GM10847 (cell line): Measurements from ENCODE around the gene SLC13A5.

ENCODE experiments used
- POLR2A ChIP-seq: IDR thresholded peaks from 2 replicates; pipeline ENCODE4 v1.6.1; 2011; ENCODE audit not compliant: insufficient read length; ENCODE audit errors: extremely low read depth

Gene SLC13A5

DNA sequence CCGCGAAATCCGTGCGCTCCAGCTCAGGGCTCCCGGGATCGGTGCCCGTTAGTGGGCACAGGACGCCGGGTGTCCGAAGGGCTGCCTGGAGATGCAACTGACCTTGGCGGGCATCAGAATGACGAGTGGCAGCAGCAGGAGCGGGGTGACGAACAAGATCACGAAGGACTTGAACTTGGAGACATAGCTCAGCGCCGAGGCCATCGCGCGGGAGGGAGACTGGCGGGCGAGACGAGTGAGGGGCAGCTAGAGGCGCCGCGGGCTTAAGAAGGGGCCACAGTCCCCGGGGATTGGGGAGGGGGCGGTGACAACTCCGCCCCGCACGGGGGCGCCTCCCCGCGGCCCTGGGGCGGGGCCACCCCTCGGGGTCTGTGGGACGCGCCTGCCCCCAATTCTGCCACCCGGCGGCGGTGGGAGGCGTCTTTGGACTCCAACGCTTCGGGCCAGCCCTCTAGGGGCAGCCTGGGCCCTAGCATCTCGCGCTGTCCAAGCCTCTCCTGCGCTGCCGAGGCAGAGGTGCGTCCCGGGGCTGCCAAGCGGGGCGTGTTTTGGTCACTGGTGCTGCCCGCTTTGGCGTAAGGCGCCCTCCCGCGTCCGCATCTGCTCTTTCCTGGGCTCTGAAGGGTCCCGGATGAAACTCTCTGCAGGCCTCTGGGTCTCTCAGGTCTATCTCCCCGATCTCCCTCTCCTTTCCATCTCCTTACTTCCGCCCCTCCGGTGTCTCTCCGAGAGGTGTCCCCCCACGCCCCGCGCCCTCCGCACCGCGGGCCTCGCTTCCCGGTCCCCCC lies at the start of gene SLC13A5:
SLC13A5 (minus strand) TSS at position 240 of the 788 bp plus-strand sequence; CDS start at position 204, 36 bp downstream.
- no peak for TF ChIP-seq POLR2A

DNA sequence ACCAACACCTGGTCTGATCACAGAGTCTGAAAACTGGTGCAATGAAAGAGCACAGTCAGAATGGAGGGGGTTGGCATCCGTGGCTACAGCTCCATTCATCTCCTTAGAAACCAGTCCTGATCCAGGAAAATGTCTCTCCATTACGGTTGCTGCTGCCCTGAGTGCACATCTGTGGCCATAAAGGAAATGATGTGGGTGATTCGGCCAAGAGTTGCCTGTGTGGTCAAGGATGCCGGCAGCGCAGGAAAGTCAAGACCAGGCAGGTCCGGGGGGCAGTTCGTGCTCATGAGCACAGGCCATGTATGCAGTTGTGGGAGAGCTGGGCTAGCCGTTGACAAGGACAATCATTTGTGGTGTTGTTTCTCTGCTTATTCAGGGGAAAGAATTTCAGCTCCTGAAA lies 48.6 kb upstream of the SLC13A5 start:
- TF ChIP-seq POLR2A: no peak

DNA sequence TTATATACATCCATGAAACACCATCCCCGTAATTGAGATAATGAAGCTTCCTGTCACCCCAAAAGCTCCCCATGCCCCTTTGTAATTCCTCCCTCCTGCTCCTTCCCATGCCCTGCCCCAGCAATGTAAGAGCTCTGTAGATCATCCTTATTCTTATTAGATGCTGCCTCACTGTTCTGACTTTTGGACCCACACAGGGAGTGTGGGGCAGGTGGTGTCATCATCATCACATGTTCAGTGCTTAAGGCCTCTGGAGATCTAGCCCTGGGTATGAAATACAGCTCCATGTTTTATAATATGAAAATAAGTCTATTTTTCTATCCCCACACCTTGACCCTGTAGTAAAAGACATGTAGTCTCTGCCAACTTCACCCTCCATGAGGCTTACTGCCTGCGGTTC lies 44.6 kb upstream of the SLC13A5 start:
- TF ChIP-seq POLR2A: no peak

DNA sequence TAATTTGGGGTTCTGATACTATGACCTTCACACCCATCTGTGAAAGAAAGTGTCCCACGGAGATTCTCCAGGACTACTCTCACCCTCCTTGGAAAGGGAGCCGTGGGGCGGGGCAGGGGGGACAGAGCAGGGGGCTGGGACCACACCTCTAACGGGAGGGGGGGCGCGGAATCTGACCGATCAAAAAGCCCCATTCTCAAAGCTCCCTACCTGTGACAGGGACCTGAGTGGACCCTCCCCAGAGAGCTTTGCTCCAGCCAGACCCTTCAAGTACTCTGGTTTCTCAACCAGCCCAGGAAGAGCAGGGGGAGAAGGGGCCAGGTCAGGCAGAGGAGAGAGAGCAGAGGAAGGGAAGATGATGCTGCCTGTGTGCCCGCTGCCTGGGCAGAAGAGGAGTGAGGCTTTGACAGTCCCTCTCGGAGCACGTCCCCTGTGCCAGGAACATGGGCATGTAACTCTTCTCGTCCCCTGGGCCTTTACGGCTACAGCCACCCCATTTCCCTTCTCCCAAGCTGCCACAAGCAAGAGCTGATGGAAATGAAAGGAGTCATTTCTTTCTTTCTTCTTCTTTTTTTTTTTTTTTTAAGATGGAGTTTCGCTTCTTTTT lies 43.4 kb upstream of the SLC13A5 start:
- TF ChIP-seq POLR2A: no peak

DNA sequence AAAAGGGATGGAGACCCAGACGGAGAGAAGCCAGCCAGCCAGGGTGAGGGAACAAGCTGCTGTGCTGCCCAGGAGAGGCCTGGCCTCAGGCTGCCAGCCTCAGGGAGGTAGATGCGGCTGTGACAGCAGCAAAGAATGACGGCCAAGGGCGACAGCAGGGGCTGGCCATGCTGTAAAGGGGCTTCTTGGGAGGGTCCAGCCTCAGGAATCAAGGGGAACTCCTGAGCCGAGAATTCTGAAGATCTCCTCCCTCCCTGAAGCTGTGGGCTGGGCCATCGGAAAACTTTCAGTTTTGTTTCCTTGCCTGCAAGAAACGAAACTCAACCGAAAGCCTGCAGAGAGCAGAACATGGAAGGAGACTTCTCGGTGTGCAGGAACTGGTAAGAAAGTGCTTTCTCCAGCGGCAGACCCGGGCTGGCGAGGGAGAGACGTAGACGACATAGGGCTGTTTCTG lies 42.6 kb upstream of the SLC13A5 start, which contains the start of gene XAF1:
XAF1 (plus strand) TSS at position 316 of the 454 bp plus-strand sequence; CDS start at position 349, 33 bp downstream.
- peak; percentile 25 for TF ChIP-seq POLR2A

DNA sequence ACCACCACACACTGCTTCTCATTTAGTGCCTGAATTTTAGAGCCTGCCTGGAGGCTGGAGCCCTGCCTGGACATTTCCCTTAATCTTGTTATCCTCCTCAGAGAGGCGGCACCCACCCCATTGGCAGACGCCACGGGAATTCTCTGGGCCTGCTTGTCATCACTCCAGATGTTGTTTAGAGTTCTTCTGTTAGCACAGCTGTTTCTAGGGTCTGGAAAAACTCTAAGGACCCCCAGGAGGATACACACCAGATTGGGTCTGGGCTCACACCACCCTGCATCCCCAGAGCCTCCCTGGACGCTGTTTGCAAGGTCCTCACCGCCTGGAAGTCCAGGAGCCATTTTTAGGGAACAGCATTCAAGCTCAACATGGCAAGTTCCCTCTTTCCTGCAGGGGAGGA lies 42.1 kb upstream of the SLC13A5 start:
- no peak for TF ChIP-seq POLR2A

DNA sequence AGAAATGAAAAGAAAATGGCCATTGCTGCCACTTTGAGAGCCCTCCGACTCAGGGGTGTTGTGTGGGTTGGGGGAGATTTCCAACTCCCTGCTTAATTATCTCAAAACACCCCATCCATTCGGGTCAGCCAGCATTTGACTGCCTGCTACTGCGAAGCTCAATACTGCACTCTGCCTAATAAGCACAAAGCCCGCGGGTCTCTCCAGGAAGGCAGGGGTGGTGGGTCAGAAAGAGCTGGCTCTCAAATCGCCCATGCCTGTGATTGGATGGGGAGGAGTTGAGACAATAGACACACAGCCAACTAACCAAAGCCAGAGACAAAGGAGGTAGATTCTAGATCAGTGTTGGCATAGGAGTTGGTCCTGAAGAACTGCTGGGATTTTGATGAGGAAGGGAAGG lies 40.4 kb upstream of the SLC13A5 start:
- TF ChIP-seq POLR2A: no peak

DNA sequence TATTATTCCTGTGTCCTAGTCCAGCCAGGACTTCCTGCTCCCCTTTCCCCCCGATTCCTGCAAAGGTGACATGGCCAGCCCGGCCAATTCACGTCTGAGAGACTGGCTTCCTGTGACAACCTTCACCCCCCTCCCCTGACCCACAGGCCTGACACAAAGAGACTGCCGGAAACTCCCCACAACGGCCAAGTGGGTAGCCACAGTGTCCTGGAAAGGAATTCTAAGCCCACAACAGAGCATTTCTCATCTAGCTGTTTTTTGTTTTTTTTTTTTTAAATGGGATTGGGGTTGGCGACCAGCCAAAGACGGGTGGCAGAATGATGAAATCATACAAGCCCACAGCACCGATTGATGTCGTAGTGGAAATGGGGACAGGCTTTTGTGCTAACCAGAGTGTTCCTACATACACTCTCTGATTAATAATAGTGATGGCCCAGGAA lies 39.9 kb upstream of the SLC13A5 start:
- TF ChIP-seq POLR2A: no peak

DNA sequence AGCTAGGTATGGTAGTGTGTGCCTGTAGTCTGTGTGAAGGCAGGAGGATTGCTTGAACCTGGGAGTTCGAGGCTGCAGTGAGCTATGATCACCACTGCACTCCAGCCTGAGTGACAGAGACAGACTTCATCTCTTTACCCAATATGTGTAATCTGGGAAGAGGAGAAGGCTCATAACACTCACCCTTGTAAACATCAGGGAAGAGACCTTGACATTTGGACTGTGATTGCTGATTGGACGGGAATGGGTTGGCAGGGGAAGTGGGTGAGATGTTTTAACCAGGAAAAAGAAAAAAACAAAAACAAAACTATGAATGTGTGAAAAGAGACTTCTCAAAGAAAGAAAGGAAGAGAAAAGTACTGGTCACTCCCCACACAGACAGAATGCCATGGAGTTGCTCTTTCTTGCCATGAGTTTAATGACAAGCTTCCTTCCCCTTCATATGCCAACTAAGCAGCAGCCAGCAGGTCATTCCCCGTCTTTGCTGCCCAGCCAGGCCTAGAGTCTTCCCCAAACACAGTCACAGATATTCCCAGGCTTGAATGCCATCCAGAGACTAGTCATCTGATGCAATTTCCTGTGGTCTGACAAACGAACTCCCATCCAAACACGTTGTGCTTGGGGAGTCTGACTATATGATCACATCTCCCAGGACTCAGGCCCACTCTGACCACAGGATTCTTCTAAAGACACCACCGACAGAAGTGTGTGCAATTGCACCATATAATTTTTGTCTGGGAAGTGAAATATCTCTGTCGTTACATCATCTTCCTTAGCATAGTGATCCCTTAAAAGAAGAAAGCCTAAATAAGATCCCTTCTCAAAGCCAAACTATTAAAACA lies 39.1 kb upstream of the SLC13A5 start:
- no peak for TF ChIP-seq POLR2A

DNA sequence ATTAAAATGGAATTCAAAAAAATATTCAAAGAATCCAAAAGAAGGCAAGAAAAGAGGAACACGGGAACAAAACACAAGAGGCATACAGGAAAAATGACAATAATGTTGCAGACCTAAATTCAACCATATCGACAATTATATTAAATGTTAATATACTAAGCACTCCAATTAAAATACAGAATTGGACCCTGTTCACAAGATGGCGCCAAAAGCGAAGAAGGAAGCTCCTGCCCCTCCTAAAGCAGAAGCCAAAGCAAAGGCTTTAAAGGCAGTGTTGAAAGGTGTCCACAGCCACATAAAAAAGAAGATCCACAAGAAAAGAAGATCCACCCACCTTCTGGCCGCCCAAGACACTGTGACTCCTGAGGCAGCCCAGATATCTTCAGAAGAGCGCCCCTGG lies 36.4 kb upstream of the SLC13A5 start:
- no peak for TF ChIP-seq POLR2A

DNA sequence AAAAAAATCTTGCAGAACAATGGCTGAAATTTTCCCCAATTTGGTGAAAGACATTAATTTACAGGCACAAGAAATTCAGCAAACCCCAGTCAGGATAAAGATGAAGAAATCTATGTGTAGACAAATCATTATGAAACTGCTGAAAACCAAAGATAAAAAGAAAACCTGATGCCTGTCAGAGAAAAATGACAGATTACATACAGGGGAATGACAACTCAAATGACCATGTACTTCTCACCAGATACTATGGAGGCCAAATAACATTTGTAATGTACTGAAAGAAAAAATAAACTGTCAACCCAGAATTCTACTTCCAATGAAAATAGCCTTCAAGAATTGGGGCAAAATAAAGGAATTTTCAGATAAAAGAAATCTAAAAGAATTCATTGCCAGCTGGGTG lies 35.4 kb upstream of the SLC13A5 start:
- TF ChIP-seq POLR2A: no peak

DNA sequence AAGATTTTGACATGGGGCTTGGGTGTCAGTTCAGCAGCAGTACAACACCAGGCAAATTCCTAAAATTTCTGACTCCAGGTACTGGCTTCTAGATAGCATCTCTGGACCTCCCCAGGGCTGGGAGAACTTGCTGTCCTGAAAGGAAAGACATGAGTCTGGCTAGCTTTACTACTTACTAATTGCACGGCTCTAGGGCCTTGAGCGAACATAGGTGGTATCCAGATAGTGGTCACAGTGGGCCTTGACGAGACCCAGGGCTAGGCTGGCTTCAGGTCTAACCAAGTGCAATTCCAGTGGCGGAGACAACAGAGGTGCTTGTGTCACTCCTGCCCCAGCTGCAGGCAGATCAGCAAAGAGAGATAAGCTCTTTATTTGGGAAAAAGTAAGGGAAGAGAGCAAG lies 16.4 kb upstream of the SLC13A5 start:
- no peak for TF ChIP-seq POLR2A

DNA sequence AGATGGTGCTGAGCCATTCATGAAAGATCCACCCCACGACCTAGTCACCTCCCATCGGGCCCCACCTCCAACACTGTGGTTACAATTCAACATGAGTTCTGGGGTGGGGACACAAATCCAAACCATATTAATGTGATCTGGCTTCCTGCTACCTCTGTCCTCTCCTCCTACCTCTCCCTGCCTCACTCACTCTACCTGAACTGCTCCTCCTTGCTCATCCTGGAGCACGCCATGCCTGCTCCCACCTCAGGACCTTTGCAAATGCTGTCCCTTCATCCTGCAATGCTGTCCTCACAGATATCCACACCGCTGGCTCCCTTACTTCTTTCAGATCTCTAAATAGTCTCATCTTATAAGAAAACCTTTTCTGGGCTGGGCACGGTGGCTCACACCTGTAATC lies 10.8 kb upstream of the SLC13A5 start:
- no peak for TF ChIP-seq POLR2A

DNA sequence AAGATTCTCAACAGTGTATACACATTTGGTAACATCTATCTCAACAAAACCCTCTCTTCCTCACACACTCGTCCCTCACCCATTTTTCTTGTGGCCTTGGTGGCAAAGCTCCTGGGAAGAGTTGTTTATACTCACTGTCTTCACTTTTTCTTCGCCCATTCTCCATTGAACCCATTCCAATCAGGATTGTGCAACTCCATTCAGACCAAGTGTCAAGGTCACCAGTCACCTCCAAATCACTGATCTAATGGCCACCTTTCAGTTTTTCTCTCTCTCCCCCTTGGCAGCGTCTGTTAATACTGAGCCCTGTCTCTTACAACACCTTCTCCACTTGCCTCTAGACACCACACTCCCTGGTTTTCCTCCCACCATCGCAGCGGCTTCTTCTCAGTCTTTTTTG lies 8.6 kb upstream of the SLC13A5 start:
- no peak for TF ChIP-seq POLR2A

DNA sequence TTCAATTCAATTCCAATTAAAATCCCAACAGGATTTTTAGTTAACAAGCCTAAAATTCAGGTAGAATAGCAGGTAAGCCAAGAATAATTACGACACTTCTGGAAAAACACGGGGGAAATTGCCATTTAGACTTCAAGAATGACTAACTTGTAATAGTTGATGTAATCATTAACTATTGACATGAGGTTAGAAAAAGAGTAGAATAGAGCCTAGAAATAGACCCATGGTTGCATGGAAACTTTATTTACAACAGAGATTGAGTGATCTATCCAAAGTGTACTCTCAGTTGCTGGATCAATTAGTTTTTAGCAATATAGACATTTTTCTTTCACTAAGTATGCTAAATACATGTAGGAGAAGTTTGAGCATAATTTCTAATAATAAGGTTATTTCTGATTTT lies 3.6 kb upstream of the SLC13A5 start:
- no peak for TF ChIP-seq POLR2A
